A172 (cell line): ENCODE measurements around the gene RAB28. TPM values are rescaled to one million over a fixed set of nuclear protein-coding genes. Genes with fewer than 3 reads are reported as not detected.

Source experiments
- DNase-seq: peaks from one replicate; pipeline ENCODE4 v3.0.0-alpha.2; 2015; ENCODE audit warnings: low spot score
- total RNA-seq: library from RNA; depleted of rRNA; stranded (reverse); fragments of >200 nt; shearing (Covaris generic); gene quantifications from 2 replicates; pipeline ENCODE4 v1.2.3, GENCODE V29; 2014

RAB28 gene
- total RNA-seq, 1 experiment from 2014 or later, result 34.8 TPM

- no peak for DNase-seq
Observed at GRCh38 chr4:13378973-13379759, 105.0 kb downstream of the RAB28 start.

DNA sequence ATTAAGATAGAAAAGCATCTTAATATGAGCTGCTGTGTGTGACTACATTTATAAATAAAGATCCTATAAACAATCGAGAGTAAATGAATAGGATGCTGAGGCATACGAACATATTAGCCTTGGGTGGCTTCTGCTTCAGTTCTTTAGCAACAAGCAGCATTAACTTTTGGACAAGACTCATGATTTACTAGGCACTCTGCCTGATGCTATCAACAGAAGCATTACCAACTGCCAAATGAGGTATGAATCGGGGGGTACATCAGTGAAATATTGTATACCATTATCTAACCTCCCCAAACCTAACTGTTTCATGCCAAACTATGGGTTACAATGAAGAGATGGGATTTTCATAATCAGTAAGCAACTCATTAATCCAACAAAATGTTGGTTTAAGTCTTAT, 113.1 kb downstream of the RAB28 start:
- DNase-seq, result no peak

GRCh38 chr4:13368217-13368616, 115.9 kb downstream of the RAB28 start:
- no peak for DNase-seq

DNA sequence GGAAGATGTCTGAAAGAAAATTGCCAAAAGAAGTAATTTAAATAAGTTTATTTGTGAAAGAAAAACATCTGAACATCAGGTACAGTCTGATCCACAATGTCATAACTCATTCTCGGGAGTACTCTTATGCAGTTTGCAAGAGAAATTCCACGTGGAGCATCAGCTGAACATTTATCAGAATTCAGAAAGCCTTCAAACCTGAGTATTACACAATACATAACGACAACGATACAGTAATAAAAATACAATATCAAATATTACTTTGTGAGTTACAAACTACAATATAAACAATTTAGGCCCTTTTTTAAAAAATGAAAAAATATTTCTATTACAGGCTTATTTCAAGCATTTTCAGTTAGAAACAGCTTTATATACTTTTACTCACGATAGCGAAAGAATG, 116.4 kb downstream of the RAB28 start:
- no peak for DNase-seq

DNA sequence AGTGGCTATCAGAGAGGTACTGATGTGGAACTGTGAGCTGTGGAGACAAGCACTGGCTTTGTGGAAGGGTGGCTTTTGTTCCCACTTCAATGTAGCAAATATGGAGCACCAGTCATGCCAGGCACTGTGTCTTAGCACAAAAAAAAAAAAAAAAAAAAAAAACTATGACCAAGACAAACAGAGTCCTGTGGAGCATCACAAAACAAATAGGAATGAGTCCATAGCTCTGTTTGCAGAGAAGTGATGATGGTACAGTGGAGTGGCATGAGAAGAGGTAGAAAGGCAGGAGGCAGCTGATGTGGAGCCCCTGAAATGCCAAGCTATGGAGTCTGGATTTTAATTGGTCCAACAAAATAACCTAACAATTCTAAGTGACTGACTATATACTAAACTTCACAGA, 116.9 kb downstream of the RAB28 start:
- no peak for DNase-seq

- DNase-seq, result no peak
Observed at GRCh38 chr4:13365195-13365594, 118.9 kb downstream of the RAB28 start.

DNA sequence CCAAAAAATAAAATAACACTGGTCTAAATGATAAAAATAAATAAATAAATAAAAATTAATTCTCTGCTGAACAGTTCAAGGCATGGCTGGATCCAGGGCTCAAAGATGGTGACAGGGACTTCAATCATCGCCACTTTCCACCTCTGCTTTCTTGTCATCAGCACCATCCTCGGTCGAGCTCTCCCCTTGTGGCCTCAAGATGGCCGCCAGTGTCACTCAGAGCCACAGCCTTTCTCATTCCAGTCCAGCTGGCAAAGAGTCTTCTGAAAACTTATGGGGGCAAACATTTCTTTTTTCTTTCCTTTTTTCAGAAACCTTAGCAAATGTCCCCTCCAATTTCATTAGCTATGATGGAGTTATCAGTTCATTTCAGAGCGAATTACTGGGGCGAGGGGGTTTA, 119.5 kb downstream of the RAB28 start:
- DNase-seq, result no peak

DNA sequence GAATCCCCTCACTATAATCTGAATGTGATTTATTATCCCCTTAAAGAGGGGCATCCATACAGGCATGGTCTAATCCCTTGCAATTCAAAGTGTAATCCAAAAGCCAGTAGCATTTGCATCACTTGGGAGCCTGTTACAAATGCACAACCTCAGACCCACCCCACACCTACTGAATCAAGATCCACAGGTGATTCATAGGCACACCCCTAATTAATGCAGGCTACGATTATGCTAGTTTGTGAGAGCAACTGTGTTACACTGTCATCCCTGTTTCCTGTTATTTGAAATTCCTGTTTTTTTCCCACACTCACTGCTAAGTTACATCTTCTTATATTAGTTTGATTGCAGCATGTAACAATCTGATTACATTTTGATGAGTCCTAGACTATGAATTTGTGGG, 120.0 kb downstream of the RAB28 start:
- DNase-seq, result no peak

- DNase-seq, result no peak
Observed at GRCh38 chr4:13359809-13360208, 124.3 kb downstream of the RAB28 start.

DNA sequence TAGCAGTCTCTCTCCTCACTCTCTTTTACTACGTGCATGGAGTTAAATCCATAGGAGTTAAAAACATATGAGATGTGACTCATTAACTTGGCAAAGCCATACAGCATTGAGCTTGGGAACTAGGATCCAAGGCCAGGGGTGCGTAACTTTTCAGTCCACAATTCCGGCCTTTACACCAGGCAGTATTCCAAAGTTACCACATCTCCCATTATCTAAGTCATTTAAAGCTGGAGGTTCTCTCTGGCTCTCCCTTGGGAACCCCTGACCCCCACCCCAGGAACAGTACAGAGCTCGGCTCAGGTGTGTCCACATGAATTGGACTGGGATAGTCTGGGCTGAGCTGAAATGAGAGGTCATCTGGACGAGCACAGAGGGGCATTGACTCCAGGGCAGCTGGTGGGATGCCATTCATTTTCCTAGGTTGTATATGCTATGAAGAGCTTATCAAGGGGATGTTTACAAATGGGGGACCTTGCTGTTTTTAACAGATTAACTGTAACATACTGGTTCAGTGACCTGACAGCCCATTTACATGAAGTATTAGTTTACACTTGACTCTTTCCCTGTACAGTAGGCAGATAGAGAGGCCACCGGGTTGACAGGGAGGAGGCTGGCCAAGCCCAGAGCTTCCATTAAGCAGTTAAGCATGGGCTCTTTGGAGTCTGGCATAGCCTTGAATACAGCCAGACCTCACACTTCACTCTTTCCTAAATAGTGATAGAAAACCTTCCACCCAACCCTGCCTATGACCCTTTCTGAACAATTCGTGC, 128.8 kb downstream of the RAB28 start:
- no peak for DNase-seq

- peak; percentile 5 for DNase-seq
Observed at GRCh38 chr4:13349096-13349495, 135.0 kb downstream of the RAB28 start.

DNA sequence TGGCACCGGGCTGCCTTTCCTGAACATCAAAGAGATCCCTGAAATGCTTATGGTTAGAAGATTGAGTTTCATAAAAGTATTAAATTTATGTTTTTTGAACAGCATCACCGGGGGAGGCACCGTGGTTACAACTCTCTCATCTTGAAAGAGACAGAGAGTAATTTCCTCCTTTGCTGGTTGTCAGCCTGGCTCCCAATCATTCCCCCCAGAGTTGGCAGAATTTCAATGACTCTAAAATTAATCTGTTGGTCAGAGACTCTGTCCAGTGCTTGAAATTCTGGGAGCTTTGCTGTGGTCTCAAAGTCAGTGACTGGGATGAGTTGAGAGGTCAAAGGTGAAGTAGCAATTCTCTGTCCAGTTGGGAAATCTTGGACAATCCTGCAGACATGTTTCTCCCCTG, 135.9 kb downstream of the RAB28 start:
- no peak for DNase-seq

GRCh38 chr4:13347517-13348125, 136.5 kb downstream of the RAB28 start:
- DNase-seq, result no peak

GRCh38 chr4:13344216-13344615, 139.9 kb downstream of the RAB28 start:
- DNase-seq, result peak; percentile 5

DNA sequence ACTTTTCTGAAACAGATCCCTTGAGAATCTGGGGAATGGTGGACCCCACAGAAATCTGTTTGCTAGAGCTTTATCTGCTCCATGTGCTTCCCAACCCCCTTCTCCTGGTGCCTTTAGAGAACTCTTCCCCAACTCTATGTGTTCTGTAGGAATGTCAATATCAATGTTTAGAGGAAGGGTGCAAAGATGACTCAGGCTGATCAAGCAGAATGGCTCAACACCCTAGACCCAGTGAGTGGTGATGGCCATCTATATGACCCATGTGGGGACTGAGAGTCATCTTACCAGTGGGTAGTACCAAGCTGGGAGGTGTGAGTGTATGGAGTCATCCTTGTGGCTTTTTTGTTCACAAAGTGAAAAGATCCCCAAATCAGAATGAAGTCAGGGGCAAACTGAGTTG, 143.5 kb downstream of the RAB28 start:
- DNase-seq, result no peak

DNA sequence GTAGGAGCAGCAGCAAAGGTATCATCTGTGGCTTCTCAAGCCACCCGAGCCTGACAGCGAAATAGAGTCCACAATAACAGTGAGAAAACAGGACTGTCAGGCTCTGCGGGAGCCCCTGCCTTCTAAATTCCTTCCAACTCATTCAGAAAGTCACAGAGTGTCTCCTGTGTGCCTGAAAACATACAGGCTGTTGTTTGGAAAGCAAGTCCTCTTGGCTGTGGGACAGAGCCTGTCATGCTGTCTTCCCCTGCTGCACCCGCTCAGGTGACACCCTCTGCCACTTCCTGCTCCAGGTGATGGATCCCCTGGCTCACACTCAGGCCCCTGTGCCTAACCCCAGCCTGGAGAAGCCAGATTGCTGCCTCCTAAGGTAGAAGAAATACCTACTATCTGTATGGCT, 152.3 kb downstream of the RAB28 start:
- no peak for DNase-seq

GRCh38 chr4:13329963-13330362, 154.2 kb downstream of the RAB28 start:
- peak; percentile 41 for DNase-seq

DNA sequence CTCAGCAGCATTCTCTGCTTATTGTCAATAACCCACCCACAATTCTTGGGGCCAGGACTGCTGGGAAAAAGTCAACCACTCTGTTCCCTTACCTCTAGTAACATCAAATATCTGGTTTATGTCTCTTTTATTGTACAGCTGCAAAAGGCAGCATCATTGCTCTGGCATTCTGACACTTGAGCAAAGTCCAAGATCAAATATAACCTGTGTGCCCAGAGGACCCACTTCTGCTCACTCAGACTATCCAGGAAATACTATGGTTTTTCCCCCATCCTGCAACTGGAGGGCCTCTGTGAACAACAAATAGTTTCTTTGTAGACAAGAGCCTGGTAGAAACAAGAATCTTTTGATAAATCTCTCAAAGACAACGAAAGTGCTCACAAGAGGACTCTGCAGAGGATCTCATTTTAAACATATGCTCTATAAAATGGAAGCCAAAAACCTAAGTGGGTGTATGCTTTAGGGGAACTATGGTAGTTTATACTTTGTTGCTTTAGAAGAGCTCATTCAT, 154.7 kb downstream of the RAB28 start:
- DNase-seq, result no peak

- DNase-seq, result no peak
Observed at GRCh38 chr4:13328591-13328990, 155.5 kb downstream of the RAB28 start.

GRCh38 chr4:13327991-13328390, 156.1 kb downstream of the RAB28 start:
- DNase-seq, result no peak

- no peak for DNase-seq
Observed at GRCh38 chr4:13325744-13326143, 158.4 kb downstream of the RAB28 start.

GRCh38 chr4:13323921-13324320, 160.2 kb downstream of the RAB28 start:
- DNase-seq, result no peak

DNA sequence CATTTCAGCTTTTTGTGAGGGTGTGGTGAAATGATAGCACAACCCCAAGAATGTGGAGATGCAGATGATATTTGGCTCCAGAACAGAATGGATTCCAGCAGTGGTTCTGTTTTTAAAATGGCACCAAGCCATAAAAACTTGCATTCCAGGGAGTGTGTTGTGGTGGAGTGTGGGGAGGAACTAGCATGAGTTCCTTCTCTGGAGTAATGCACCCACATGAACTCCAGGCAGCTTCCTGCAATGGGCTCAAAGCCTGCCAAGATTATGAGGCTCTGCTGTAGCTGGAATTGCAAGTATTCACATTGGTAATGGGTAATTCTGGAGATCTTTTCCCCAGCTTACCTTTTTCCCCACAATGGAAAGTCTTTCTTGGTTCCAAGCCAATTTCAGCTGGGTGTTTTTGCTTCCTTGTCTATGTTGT, 161.4 kb downstream of the RAB28 start:
- DNase-seq, result no peak
